ENCODE measurements around the gene IFIT2. TPM values are rescaled to one million over a fixed set of nuclear protein-coding genes. Genes with fewer than 3 reads are reported as not detected.

The IFIT2 gene
- total RNA-seq, 1 donor from 2014 or later = 47.2 TPM

DNA sequence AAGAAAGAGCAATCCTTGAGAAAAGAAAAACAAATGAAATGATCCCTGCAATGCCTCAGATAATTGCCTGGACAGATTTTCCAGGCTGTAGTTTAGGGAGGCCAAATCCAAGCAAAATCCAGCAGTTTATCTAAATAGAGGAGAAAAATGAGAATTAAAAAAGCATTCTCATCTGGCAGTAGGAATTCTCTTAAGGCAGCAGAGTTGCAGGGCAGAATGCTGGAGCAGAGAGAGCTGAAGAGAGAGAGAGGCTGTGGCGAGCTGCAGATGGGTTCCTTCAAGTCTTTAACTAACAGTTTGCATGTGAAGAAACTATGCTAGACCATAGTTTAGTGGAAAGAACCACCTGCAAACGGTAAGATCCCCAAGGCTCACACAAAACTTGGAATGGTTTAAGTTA lies 44.3 kb upstream of the IFIT2 start:
- no peaks in the 10 kb centered on the region for H3K9me3 ChIP-seq
- intact Hi-C loops (cut with DNase I) = no loop called here
- TF ChIP-seq, protein P1, sequence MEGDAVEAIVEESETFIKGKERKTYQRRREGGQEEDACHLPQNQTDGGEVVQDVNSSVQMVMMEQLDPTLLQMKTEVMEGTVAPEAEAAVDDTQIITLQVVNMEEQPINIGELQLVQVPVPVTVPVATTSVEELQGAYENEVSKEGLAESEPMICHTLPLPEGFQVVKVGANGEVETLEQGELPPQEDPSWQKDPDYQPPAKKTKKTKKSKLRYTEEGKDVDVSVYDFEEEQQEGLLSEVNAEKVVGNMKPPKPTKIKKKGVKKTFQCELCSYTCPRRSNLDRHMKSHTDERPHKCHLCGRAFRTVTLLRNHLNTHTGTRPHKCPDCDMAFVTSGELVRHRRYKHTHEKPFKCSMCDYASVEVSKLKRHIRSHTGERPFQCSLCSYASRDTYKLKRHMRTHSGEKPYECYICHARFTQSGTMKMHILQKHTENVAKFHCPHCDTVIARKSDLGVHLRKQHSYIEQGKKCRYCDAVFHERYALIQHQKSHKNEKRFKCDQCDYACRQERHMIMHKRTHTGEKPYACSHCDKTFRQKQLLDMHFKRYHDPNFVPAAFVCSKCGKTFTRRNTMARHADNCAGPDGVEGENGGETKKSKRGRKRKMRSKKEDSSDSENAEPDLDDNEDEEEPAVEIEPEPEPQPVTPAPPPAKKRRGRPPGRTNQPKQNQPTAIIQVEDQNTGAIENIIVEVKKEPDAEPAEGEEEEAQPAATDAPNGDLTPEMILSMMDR (IDR thresholded peaks at IDR 0.05) = no peak
- H3K36me3 ChIP-seq = no peaks in the 10 kb centered on the region
- ATAC-seq (no peak), DNase-seq (no peak)
- H3K4me1 ChIP-seq = no peaks in the 10 kb centered on the region
- no peak overlapping the region for H3K27ac ChIP-seq
- no peak overlapping the region for H3K4me3 ChIP-seq
- no peaks in the 10 kb centered on the region for H3K27me3 ChIP-seq

DNA sequence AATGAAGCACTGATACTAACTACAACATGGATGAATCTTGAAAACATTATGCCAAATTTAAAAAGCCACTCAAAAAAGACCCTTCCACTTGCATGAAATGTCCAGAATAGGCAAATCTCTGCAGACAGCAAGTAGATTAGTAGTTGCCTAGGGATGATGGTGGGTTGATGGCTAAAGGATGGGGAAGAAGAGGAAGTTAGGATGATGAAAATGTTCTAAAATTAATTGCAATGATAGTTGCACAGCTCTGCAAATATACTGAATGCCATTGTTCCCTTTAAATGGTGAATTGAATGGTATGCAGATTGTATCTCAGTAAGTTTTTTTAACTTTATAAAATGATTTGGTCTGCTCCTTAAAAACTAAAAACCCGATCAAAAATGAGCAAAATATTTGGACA lies 43.0 kb upstream of the IFIT2 start:
- no peaks in the 10 kb centered on the region for H3K4me1 ChIP-seq
- intact Hi-C loops (cut with DNase I) = no loop called here
- ATAC-seq = no peak

DNA sequence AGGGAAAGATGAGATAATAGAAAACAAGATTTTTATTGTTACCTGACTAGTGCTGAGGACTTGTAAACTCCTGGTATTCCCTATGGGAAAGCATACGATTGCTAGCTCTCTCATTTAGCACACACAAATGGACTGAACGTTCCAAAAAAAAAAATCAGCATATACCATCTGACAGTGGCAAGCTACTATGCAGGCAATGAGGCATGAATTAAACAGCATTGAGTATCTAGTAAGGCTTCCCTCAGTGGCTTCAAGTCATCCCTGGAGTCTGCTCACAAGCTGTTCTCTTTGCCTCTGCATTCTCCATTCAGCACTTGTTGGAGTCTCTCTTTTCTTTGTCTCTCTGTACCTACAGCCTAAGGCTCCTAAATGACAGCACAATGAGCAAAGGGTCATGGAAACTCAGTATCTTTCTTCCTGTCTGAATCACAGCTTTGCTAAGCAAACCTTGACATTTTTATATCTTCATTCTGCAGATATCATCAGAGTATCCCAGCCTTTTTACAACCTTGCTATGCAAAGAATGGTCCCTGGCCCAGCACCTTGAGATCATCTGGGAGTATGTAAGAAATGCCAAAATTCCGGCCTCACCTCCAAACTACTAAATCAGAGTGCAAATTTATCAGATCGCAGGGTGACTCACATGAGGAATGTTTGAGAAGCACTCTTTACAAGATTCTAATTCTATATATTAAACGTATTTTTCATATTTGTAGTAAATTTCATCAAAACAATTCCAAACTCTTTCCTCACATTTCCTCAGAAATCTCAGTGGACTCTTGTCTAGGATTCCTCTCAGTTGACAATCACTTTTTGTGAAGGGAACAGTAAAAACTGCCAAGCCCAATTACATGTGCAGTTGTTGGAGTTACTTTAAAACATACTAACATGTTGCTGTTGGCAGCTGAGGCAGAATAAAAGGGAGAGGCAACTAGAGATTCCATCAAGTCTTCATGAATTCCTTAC lies 39.5 kb upstream of the IFIT2 start:
- Histone ChIP-seq H3K4me1 (no peaks in the 10 kb centered on the region), H3K27ac (no peak overlapping the region), H3K36me3 (no peaks in the 10 kb centered on the region), H3K27me3 (no peaks in the 10 kb centered on the region), H3K4me3 (no peak overlapping the region), H3K9me3 (no peaks in the 10 kb centered on the region)
- DNase-seq (no peak), ATAC-seq (no peak)
- intact Hi-C loops (cut with DNase I) = no loop called here
- TF ChIP-seq, protein P1 (IDR thresholded peaks at IDR 0.05) = no peak

More for the DNA sequence above, 43.0 kb upstream of the IFIT2 start:
- H3K36me3 ChIP-seq = no peaks in the 10 kb centered on the region
- TF ChIP-seq, protein P1 (IDR thresholded peaks at IDR 0.05) = no peak
- H3K27me3 ChIP-seq = no peaks in the 10 kb centered on the region
- no peak overlapping the region for H3K27ac ChIP-seq
- H3K9me3 ChIP-seq = no peaks in the 10 kb centered on the region
- no peak for DNase-seq
- H3K4me3 ChIP-seq = no peak overlapping the region

DNA sequence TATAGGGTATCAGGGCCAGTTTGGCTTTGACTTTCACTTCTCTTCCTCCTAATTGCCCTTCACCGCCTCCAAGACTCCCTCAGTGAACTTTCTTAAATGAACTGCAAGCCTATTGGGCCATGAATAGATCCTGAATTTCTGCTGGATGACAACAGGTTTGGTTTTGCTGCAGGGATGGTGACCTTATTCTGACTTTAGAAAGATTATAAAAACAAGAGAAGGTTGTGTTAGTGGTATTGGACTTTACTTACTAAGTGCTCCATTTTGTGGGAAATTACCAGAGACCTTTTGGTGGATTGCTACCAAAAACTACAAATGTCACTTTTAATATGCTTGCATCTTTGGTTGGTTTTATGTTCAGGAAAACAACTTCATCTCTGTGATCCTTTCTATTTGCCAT lies 38.8 kb upstream of the IFIT2 start:
- no peaks in the 10 kb centered on the region for H3K36me3 ChIP-seq
- no peaks in the 10 kb centered on the region for H3K4me1 ChIP-seq
- no peak overlapping the region for H3K4me3 ChIP-seq
- DNase-seq = no peak
- no peaks in the 10 kb centered on the region for H3K9me3 ChIP-seq
- H3K27ac ChIP-seq = no peak overlapping the region
- no peaks in the 10 kb centered on the region for H3K27me3 ChIP-seq
- TF ChIP-seq, protein P1 (IDR thresholded peaks at IDR 0.05) = no peak
- intact Hi-C loops (cut with DNase I) = no loop called here
- ATAC-seq = no peak

DNA sequence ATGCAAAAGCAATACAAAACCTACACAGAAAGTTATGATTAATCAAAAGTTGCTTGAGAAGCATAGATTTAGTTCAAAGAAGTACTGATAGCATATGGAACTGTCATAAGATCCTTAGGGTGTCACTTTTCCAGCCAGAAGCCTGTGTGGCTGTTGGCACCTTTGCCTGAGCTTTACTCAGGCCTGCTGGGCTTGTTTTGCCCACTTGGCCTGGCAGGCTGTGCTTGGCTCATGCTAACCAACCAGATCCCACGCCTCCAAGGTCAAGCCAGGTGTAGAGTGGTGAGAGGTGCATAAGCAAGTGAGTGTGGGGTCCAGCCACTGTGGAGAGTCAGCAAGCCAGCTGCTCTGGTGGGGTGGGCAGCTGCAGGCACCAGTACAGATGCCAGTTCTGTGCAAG lies 38.3 kb upstream of the IFIT2 start:
- Histone ChIP-seq H3K4me3 (no peak overlapping the region), H3K27ac (no peak overlapping the region), H3K27me3 (no peaks in the 10 kb centered on the region), H3K36me3 (no peaks in the 10 kb centered on the region), H3K4me1 (no peaks in the 10 kb centered on the region), H3K9me3 (no peaks in the 10 kb centered on the region)
- TF ChIP-seq, protein P1 (IDR thresholded peaks at IDR 0.05) = no peak
- intact Hi-C loops (cut with DNase I) = no loop called here
- ATAC-seq = no peak
- no peak for DNase-seq
